HG02981 (cell line): ENCODE data around the gene ITFG1.

Experiments
- ATAC-seq: cut with Tn5 transposase; IDR thresholded peaks from one replicate; pipeline ENCODE4 v1.9.1; 2021; ENCODE audit warnings: mild to moderate bottlenecking, moderate library complexity; ENCODE audit not compliant: unreplicated experiment

ITFG1 gene

GRCh38 chr16:47127541-47127940 lies 333.3 kb downstream of the ITFG1 start:
- no peak for ATAC-seq

- ATAC-seq: no peak
These were observed 335.1 kb downstream of the ITFG1 start for GRCh38 chr16:47125757-47126156.

GRCh38 chr16:47113130-47113529 lies 347.7 kb downstream of the ITFG1 start:
- ATAC-seq: no peak

GRCh38 chr16:47110939-47111338 lies 349.9 kb downstream of the ITFG1 start:
- ATAC-seq: no peak

GRCh38 chr16:47109361-47109760 lies 351.5 kb downstream of the ITFG1 start:
- no peak for ATAC-seq
